ENCODE results near the gene SACS. TPM values are rescaled to one million over a fixed set of nuclear protein-coding genes. Genes with fewer than 3 reads are reported as not detected.
A peak's percentile ranks its signal among the peaks of the same experiment; 100 is the strongest.

Gene SACS
- total RNA-seq, 1 donor from 2014 or later = 33.3 TPM

- intact Hi-C loops (cut with micrococcal nuclease) = loop anchor here (1.0 to 10.0 kb wide), 4 partner anchors 108 to 436 kb away; partner anchors contain the start of genes MIPEP and TNFRSF19
- Mint-ChIP-seq H3K36me3 (ENCODE audit: low read depth) (no peaks in the 10 kb centered on the region), H3K9me3 (no peaks in the 10 kb centered on the region), H3K4me1 (peaks cover 5% of the 10 kb centered on the region), H3K27me3 (peaks cover 34% of the 10 kb centered on the region), H3K4me3 (peak overlapping the region; percentile 72), H3K27ac (peak overlapping the region; percentile 35)
- DNase-seq = peak; percentile 85
These were observed 32.9 kb upstream of the SACS start for GRCh38 chr13:23466144-23467002.

DNA sequence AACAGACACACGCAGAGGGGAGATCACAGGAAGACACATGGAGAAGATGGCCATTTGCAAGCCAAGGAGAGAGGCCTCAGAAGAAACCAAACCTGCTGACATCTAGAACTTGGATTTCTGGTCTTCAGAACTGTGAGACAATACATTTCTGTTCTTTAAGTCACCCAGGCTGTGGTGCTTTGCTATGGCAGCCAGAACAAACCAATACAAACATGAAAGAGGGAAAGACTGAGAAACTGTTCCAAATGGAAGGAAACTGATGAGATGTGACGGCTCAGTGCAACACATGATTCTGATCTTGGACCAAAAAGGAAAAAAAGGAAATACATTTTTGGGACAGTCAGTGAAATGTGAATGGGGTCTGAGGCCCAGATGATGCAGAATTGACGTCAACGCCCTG is 30.2 kb upstream of the SACS start:
- Mint-ChIP-seq H3K4me3 (no peak overlapping the region), H3K27me3 (peaks cover 22% of the 10 kb centered on the region), H3K36me3 (ENCODE audit: low read depth) (no peaks in the 10 kb centered on the region), H3K9me3 (no peaks in the 10 kb centered on the region), H3K4me1 (peaks cover 5% of the 10 kb centered on the region), H3K27ac (no peak overlapping the region)
- intact Hi-C loops (cut with micrococcal nuclease) = loop anchor here (10.0 kb wide), 1 partner anchor 111 kb away; the partner anchor contains the start of gene TNFRSF19
- DNase-seq = no peak

- no peak for DNase-seq
- no peak overlapping the region for H3K27ac Mint-ChIP-seq
- H3K4me1 Mint-ChIP-seq = peaks cover 5% of the 10 kb centered on the region
- intact Hi-C loops (cut with micrococcal nuclease) = loop anchor here (10.0 kb wide), 1 partner anchor 112 kb away; the partner anchor contains the start of gene TNFRSF19
- H3K4me3 Mint-ChIP-seq = no peak overlapping the region
- H3K9me3 Mint-ChIP-seq = no peaks in the 10 kb centered on the region
- no peaks in the 10 kb centered on the region for H3K36me3 Mint-ChIP-seq (ENCODE audit: low read depth)
- peaks cover 22% of the 10 kb centered on the region for H3K27me3 Mint-ChIP-seq
These were observed 29.5 kb upstream of the SACS start for GRCh38 chr13:23462815-23463559.

DNA sequence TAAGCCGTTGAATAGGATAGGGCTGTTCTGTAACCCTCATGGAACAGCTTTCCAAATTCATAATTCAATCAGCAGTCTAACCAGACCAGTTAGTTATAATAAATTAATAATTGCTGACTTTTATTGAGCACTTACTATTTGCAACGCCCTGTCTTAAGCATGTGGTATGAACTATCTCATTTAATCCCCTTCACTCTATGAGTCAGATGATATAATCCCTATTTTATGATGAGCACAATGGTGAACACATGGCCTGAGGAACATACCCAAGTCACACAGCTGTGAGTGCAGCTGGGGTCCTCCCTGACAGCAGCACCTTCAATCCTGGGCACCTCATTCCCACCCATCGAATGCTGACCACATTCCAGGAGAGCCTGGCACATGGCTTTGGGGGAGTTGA is 28.0 kb upstream of the SACS start:
- Mint-ChIP-seq H3K27me3 (peaks cover 22% of the 10 kb centered on the region), H3K4me1 (peaks cover 3% of the 10 kb centered on the region), H3K9me3 (no peaks in the 10 kb centered on the region), H3K27ac (no peak overlapping the region), H3K4me3 (no peak overlapping the region), H3K36me3 (ENCODE audit: low read depth) (no peaks in the 10 kb centered on the region)
- no peak for DNase-seq
- intact Hi-C loops (cut with micrococcal nuclease) = loop anchor here (10.0 kb wide), 1 partner anchor 113 kb away; the partner anchor contains the start of gene TNFRSF19

- no peaks in the 10 kb centered on the region for H3K9me3 Mint-ChIP-seq
- H3K36me3 Mint-ChIP-seq (ENCODE audit: low read depth) = no peaks in the 10 kb centered on the region
- H3K27me3 Mint-ChIP-seq = peaks cover 19% of the 10 kb centered on the region
- no peak overlapping the region for H3K4me3 Mint-ChIP-seq
- no peak for DNase-seq
- H3K27ac Mint-ChIP-seq = no peak overlapping the region
- intact Hi-C loops (cut with micrococcal nuclease) = loop anchor here (10.0 kb wide), 1 partner anchor 114 kb away; the partner anchor contains the start of gene TNFRSF19
- peaks cover under 1% of the 10 kb centered on the region for H3K4me1 Mint-ChIP-seq
These were observed 27.4 kb upstream of the SACS start for GRCh38 chr13:23460921-23461320.

DNA sequence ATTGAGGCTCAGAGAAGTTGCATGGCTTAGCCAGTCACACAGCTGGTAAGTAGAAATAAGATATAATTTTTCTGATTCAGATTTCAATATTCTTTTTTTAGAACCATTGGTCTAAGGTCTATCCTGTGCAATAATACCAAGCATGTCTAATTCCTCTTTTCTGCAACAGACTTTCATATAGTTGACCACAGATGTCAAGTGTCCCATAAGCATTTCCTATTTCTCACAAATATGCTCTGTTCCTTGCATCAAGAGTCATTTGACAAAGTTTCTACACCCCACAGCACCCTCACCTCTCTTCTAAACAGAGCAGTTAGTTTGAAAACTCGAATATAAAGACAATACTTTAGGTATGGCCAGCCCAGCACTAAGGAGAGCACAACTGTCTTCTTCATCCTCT is 26.8 kb upstream of the SACS start:
- Mint-ChIP-seq H3K36me3 (ENCODE audit: low read depth) (no peaks in the 10 kb centered on the region), H3K9me3 (no peaks in the 10 kb centered on the region), H3K4me1 (no peaks in the 10 kb centered on the region), H3K27ac (no peak overlapping the region), H3K27me3 (peaks cover 15% of the 10 kb centered on the region), H3K4me3 (no peak overlapping the region)
- DNase-seq = no peak
- intact Hi-C loops (cut with micrococcal nuclease) = loop anchor here (10.0 kb wide), 1 partner anchor 114 kb away; the partner anchor contains the start of gene TNFRSF19

DNA sequence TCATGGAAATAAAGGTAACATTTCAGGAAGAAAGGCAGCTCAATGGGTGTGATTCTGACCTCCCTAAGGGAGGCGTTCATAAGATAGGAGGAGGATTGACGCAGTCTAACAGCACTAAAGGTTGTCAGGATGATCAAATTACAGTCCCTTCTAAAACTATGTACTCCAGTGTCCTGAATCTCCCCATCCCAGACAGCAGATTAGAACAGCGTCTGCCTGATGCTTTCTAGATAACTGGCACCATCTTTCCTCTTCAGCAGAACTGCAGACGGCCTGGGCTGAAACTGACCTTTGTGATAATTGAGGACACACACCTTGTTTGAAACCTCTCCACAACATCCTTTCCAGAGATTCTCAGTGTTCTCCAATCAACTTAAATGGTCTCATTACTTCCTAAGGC is 25.5 kb upstream of the SACS start:
- no peak for DNase-seq
- Mint-ChIP-seq H3K27ac (no peak overlapping the region), H3K36me3 (ENCODE audit: low read depth) (no peaks in the 10 kb centered on the region), H3K4me1 (no peaks in the 10 kb centered on the region), H3K4me3 (no peak overlapping the region), H3K9me3 (no peaks in the 10 kb centered on the region), H3K27me3 (peaks cover 12% of the 10 kb centered on the region)
- intact Hi-C loops (cut with micrococcal nuclease) = no loop called here

GRCh38 chr13:23456437-23457210 is 23.1 kb upstream of the SACS start:
- Mint-ChIP-seq H3K4me1 (no peaks in the 10 kb centered on the region), H3K9me3 (no peaks in the 10 kb centered on the region), H3K4me3 (no peak overlapping the region), H3K27ac (no peak overlapping the region), H3K27me3 (peaks cover 2% of the 10 kb centered on the region), H3K36me3 (ENCODE audit: low read depth) (no peaks in the 10 kb centered on the region)
- DNase-seq = no peak
- intact Hi-C loops (cut with micrococcal nuclease) = no loop called here

- Mint-ChIP-seq H3K27ac (no peak overlapping the region), H3K9me3 (no peaks in the 10 kb centered on the region), H3K4me3 (no peak overlapping the region), H3K4me1 (no peaks in the 10 kb centered on the region), H3K27me3 (peaks cover 2% of the 10 kb centered on the region), H3K36me3 (ENCODE audit: low read depth) (no peaks in the 10 kb centered on the region)
- intact Hi-C loops (cut with micrococcal nuclease) = no loop called here
- DNase-seq = no peak
These were observed 22.1 kb upstream of the SACS start for GRCh38 chr13:23455401-23456185.

GRCh38 chr13:23453132-23453531 is 19.6 kb upstream of the SACS start:
- no peak overlapping the region for H3K4me3 Mint-ChIP-seq
- H3K4me1 Mint-ChIP-seq = no peaks in the 10 kb centered on the region
- no peak for DNase-seq
- intact Hi-C loops (cut with micrococcal nuclease) = no loop called here
- H3K9me3 Mint-ChIP-seq = no peaks in the 10 kb centered on the region
- H3K27ac Mint-ChIP-seq = no peak overlapping the region
- H3K36me3 Mint-ChIP-seq (ENCODE audit: low read depth) = no peaks in the 10 kb centered on the region
- H3K27me3 Mint-ChIP-seq = peaks cover 2% of the 10 kb centered on the region

DNA sequence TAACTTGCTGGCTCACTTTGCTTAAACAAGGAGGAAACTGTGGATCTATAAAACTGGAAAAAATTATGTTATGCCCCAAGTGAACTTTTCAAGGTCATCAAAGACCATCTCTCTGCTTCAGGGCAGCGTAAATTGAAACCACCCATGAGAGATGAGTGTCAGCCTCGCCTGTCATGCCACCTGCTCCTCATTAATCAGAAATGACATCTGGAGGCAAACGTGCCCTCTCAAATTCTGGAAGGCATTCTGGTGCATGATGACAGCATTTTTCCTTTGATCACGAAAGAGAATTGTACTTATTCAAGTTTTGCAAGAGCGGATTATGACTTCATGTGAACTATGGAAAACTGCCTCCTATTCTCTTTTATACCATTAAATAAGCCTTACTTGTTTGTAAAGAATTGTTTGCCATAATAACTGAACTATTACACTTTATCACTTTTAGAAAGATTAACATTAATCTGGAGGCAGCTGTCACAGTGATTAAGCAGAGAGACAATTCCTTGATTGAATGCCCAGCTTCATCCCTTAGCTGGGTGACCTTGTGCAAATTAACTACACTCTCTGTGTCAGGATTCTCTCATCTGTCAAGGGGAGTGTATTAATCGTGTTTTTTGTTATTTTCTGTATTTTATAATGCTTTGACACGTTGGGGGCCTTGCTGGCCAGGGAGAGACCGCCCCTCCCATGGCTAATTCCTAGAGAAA is 17.0 kb upstream of the SACS start:
- Mint-ChIP-seq H3K9me3 (no peaks in the 10 kb centered on the region), H3K27me3 (peaks cover 2% of the 10 kb centered on the region), H3K4me1 (no peaks in the 10 kb centered on the region), H3K36me3 (ENCODE audit: low read depth) (no peaks in the 10 kb centered on the region), H3K27ac (no peak overlapping the region), H3K4me3 (no peak overlapping the region)
- intact Hi-C loops (cut with micrococcal nuclease) = no loop called here
- DNase-seq = no peak

DNA sequence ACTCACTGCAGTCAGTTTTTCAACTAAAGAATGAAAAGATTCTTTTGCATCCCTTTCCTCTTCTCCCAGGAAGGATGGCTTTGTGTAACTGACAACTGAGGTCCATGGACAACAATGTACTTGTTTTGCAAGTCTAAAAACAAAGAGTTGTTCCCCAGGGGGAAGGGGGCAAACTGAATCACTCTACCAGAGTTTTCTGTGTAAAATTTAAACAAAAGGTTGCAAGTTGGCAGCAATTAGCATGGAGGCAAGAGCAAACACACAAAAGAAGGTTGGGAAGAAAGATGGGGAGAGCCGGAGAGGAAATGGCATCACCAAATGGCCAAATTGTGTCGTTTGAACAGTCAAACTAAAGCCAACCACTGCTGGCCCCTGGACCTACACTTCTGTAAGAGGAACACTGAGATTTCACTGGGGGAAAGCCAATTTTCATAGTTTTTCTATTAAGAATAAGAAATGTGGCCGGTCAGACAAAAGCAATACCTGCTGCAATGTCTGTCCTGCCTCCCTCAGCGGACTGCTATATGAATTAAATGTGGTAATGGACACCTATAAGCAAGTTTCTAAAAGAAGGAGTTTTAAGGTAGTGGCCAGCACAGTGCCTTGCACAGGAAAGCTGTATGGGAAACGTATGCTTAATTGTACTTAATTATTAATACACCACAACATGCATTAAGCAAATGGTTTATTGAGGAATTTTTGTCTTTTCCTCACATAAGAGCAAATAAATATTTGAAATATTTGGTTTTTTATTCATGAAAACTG is 16.1 kb upstream of the SACS start:
- peaks cover 2% of the 10 kb centered on the region for H3K27me3 Mint-ChIP-seq
- H3K4me3 Mint-ChIP-seq = no peak overlapping the region
- no peak for DNase-seq
- intact Hi-C loops (cut with micrococcal nuclease) = no loop called here
- H3K4me1 Mint-ChIP-seq = no peaks in the 10 kb centered on the region
- no peaks in the 10 kb centered on the region for H3K9me3 Mint-ChIP-seq
- H3K36me3 Mint-ChIP-seq (ENCODE audit: low read depth) = no peaks in the 10 kb centered on the region
- H3K27ac Mint-ChIP-seq = no peak overlapping the region
